SK-N-SH (cell line): ENCODE measurements around the gene FOXK2. TPM values are rescaled to one million over a fixed set of nuclear protein-coding genes. Genes with fewer than 3 reads are reported as not detected.
"Not testable (repeated sequence)": the region's sequence is repeated elsewhere in the genome, so short reads cannot be mapped to it uniquely, and the experiment has no call there.

ENCODE experiments used
- CTCF ChIA-PET: fragments of 300-600, 350-600 bp; formaldehyde crosslinking; extraction: SDS; loops from one replicate; lab custom pipeline; 2021; lab: Yijun Ruan, JAX
- POLR2A ChIA-PET: fragments of 350-600 bp; sonication (Branson Sonifier 250); formaldehyde crosslinking; extraction: SDS; loops from one replicate; lab custom pipeline; 2020; ENCODE audit warnings: antibody characterized with exemption, inconsistent platforms; lab: Yijun Ruan, JAX
- DNase-seq: peaks from one replicate; pipeline ENCODE4 v3.0.0; 2012
- H2AFZ ChIP-seq: fragments of 200-600 bp; sonication (generic); 2 replicates; pipeline ENCODE4 v1.8.1; 2016; ENCODE audit warnings: antibody characterized with exemption, mild to moderate bottlenecking, low read depth
- H3F3A ChIP-seq: fragments of 200-600 bp; sonication (generic); replicated peaks from 2 replicates; pipeline ENCODE3; 2016; ENCODE audit warnings: antibody characterized with exemption, mild to moderate bottlenecking; ENCODE audit not compliant: insufficient read depth
- H3K27ac ChIP-seq, 2 experiments: fragments of 200-500 bp in 1 of 2; fragments of 200-600 bp in 1 of 2; sonication (Bioruptor generic) in 1 of 2; sonication (generic), shearing (Covaris generic) in 1 of 2; 2 replicates each; pipeline versions ENCODE4 v1.5.1 to v1.6.1; 2014 to 2016; ENCODE audit warnings: low read depth in 2 of 2, inconsistent platforms in 1 of 2, low read length in 1 of 2, mild to moderate bottlenecking in 1 of 2, mixed read lengths in 1 of 2
- H3K27me3 ChIP-seq: fragments of 200-600 bp; sonication (generic), shearing (Covaris generic); 2 replicates; pipeline ENCODE4 v1.6.1; 2016; ENCODE audit warnings: mixed run types; ENCODE audit not compliant: insufficient read depth
- H3K36me3 ChIP-seq, 2 experiments: fragments of 200-500 bp in 1 of 2; fragments of 200-600 bp in 1 of 2; sonication (Bioruptor generic) in 1 of 2; sonication (generic) in 1 of 2; replicated peaks in 1 of 2; 2 replicates each; pipeline versions ENCODE3 to v1.5.1; 2014 to 2016; ENCODE audit warnings: low read length in 1 of 2, mild to moderate bottlenecking in 1 of 2; ENCODE audit not compliant: insufficient read depth in 2 of 2, control insufficient read depth in 1 of 2
- H3K4me1 ChIP-seq, 2 experiments: fragments of 200-500 bp in 1 of 2; fragments of 200-600 bp in 1 of 2; sonication (Bioruptor generic) in 1 of 2; sonication (generic), shearing (Covaris generic) in 1 of 2; 2 replicates each; pipeline versions ENCODE4 v1.5.1 to v1.6.1; 2014 to 2016; ENCODE audit warnings: low read depth in 1 of 2, low read length in 1 of 2, mixed run types in 1 of 2; ENCODE audit not compliant: insufficient read depth in 2 of 2, control insufficient read depth in 1 of 2
- H3K4me2 ChIP-seq: fragments of 200-600 bp; sonication (generic), shearing (Covaris generic); 2 replicates; pipeline ENCODE4 v1.6.1; 2017; ENCODE audit warnings: mixed run types
- H3K4me3 ChIP-seq, 2 experiments: fragments of 200-500 bp in 1 of 2; fragments of 200-600 bp in 1 of 2; sonication (Bioruptor generic) in 1 of 2; sonication (generic), shearing (Covaris generic) in 1 of 2; 2 replicates each; pipeline versions ENCODE4 v1.5.1 to v1.8.1; 2014 to 2016; ENCODE audit warnings: low read depth in 2 of 2, inconsistent platforms in 1 of 2, low read length in 1 of 2, mild to moderate bottlenecking in 1 of 2, mixed read lengths in 1 of 2, moderate library complexity in 1 of 2
- H3K79me2 ChIP-seq: fragments of 200-600 bp; sonication (generic); 2 replicates; pipeline ENCODE4 v1.8.1; 2017; ENCODE audit warnings: mild to moderate bottlenecking; ENCODE audit not compliant: insufficient read depth
- H3K9ac ChIP-seq: fragments of 200-600 bp; sonication (generic); 2 replicates; pipeline ENCODE4 v1.6.1; 2017; ENCODE audit warnings: mixed run types
- H3K9me2 ChIP-seq: fragments of 200-600 bp; sonication (generic); 2 replicates; pipeline ENCODE4 v1.6.1; 2017; ENCODE audit warnings: mixed run types
- H3K9me3 ChIP-seq: fragments of 200-600 bp; sonication (generic); 2 replicates; pipeline ENCODE4 v1.6.1; 2017; ENCODE audit warnings: mixed run types, mild to moderate bottlenecking, moderate library complexity
- H4K20me1 ChIP-seq: fragments of 200-600 bp; sonication (generic); 2 replicates; pipeline ENCODE4 v1.6.1; 2017; ENCODE audit warnings: mild to moderate bottlenecking, mixed run types; ENCODE audit not compliant: insufficient read depth
- FOSL2 ChIP-seq: IDR thresholded peaks from 2 replicates; pipeline ENCODE4 v1.4.0; 2012; ENCODE audit warnings: low read depth, mild to moderate bottlenecking, moderate library complexity, borderline replicate concordance
- GATA2 ChIP-seq: sonication (generic); formaldehyde crosslinking; IDR thresholded peaks from 2 replicates; pipeline ENCODE4 v1.5.0; 2020; ENCODE audit warnings: mild to moderate bottlenecking, missing genetic modification reagents
- RFX5 ChIP-seq: IDR thresholded peaks from 2 replicates; pipeline ENCODE4 v1.6.1; 2012; ENCODE audit warnings: mild to moderate bottlenecking, improper control_type of control experiment, low read length
- WGBS: methylation state at CpG from one replicate; pipeline ENCODE4 v1.1.6; 2017; ENCODE audit warnings: low lambda C conversion rate; 5-methylcytosine and 5-hydroxymethylcytosine counted together
- polyA plus RNA-seq, 3 experiments: library from polyadenylated mRNA; depleted of rRNA; stranded (reverse); fragments of >200 nt; gene quantifications; 2 replicates each; pipeline ENCODE4 v1.2.3, GENCODE V29; 2012
- TF ChIP-seq, protein P1 (sequence below): fragments of 150-350 bp; IDR thresholded peaks from 2 replicates; pipeline ENCODE4 v1.6.1; 2017; ENCODE audit warnings: antibody characterized with exemption, low read length, low read depth, borderline replicate concordance

Gene FOXK2
- polyA plus RNA-seq, 1 of the 3 experiments (the other 2 are of a cell fraction) = 36.4 TPM

GRCh38 chr17:82511642-82512041, 7.9 kb upstream of the FOXK2 start:
- H3F3A ChIP-seq, H3K9ac ChIP-seq, H3K79me2 ChIP-seq, H4K20me1 ChIP-seq, H3K9me3 ChIP-seq, H2AFZ ChIP-seq, H3K4me2 ChIP-seq, H3K27ac ChIP-seq, H3K4me1 ChIP-seq, POLR2A ChIA-PET, H3K9me2 ChIP-seq, H3K4me3 ChIP-seq, DNase-seq, H3K27me3 ChIP-seq, H3K36me3 ChIP-seq: not testable (repeated sequence)
- CTCF ChIA-PET = interaction anchor here (1.0 kb wide), 1 partner anchor 8 kb away, joined by 3 read pairs; no protein-coding TSS in a partner anchor
- WGBS = 77% methylated on average over 5 of the region's 5 CpGs

GRCh38 chr17:82513864-82514263, 5.7 kb upstream of the FOXK2 start:
- POLR2A ChIA-PET, H3K36me3 ChIP-seq, H3K9ac ChIP-seq, H4K20me1 ChIP-seq, H3K9me2 ChIP-seq, H3K79me2 ChIP-seq, H3K27ac ChIP-seq, CTCF ChIA-PET, H3K9me3 ChIP-seq, H3K4me1 ChIP-seq, H3K4me3 ChIP-seq, H3K27me3 ChIP-seq, DNase-seq, H3K4me2 ChIP-seq, H2AFZ ChIP-seq: not testable (repeated sequence)
- peaks cover 11% of the 10 kb centered on the region for H3F3A ChIP-seq
- 86% methylated on average over 10 of the region's 10 CpGs for WGBS

GRCh38 chr17:82517230-82517865, 2.2 kb upstream of the FOXK2 start:
- Histone ChIP-seq H3K4me2 (no peak overlapping the region), H3F3A (peaks cover 14% of the 10 kb centered on the region), H3K79me2 (peaks cover 24% of the 10 kb centered on the region), H3K27me3 (no peaks in the 10 kb centered on the region), H3K4me1 (peaks cover 0 to 2% of the 10 kb centered on the region in 2 experiments; a peak in 1 of 4 replicates), H2AFZ (peak overlapping the region; percentile 27; the same call in 1 of the 2 replicates), H3K9me2 (no peaks in the 10 kb centered on the region), H3K4me3 (no peak overlapping the region), H3K9ac (no peak overlapping the region)
- POLR2A ChIA-PET = no interaction called here
- DNase-seq = no peak
- WGBS = 95% methylated on average over 10 of the region's 10 CpGs
- no peak for TF ChIP-seq GATA2 (CRISPR knock-in tag)
- TF ChIP-seq FOSL2 = no peak
- TF ChIP-seq, protein P1, sequence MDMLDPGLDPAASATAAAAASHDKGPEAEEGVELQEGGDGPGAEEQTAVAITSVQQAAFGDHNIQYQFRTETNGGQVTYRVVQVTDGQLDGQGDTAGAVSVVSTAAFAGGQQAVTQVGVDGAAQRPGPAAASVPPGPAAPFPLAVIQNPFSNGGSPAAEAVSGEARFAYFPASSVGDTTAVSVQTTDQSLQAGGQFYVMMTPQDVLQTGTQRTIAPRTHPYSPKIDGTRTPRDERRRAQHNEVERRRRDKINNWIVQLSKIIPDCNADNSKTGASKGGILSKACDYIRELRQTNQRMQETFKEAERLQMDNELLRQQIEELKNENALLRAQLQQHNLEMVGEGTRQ = no peak
- TF ChIP-seq RFX5 = no peak
- TF ChIP-seq, all 33 proteins: peak for 0
- Histone ChIP-seq H3K27ac (no peak overlapping the region), H3K36me3 (no peaks in the 10 kb centered on the region), H4K20me1 (peaks cover 21% of the 10 kb centered on the region), H3K9me3 (no peaks in the 10 kb centered on the region)
- CTCF ChIA-PET = interaction anchor here (2.6 kb wide), 1 partner anchor 23 kb away, joined by 6 read pairs; no protein-coding TSS in a partner anchor
